HG03139 (cell line): ENCODE data around the gene RAD1.
"Not testable (repeated sequence)": the region's sequence is repeated elsewhere in the genome, so short reads cannot be mapped to it uniquely, and the experiment has no call there.

Source experiments
- ATAC-seq: cut with Tn5 transposase; IDR thresholded peaks from one replicate; pipeline ENCODE4 v1.9.1; 2021; ENCODE audit not compliant: unreplicated experiment

RAD1 gene

DNA sequence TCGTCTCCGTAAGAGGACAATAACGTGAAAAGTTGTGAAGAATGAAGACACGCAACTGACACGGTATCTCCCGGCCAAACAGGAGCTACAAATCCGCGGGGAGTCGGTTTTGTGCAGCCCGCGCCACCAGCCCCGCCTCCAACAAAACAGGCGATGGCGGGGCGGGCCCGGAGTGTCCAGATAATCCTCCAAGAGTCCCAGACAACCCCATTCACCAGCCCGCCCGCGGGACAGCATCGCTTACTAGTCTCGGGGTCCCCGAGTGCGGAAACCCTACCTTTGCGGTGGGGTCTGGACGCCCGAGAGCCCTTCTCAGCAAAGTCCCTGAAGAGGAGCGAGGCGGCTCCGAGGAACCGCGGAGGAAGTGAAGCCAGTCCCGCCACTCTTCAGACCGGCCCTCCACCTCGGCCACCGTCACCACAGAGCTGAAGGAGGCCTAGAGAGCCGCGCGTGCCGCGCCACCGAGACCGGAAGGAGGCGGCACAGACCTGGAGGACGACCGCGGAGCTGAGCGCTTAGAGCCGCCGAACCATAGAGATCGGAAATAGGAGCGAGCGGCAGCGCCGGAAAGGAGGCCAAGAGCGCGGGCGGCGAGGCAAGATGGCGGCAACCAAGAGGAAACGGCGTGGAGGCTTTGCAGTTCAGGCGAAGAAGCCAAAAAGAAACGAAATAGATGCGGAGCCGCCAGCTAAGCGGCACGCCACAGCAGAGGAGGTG lies at the start of gene RAD1, which contains the start of gene BRIX1:
Gene RAD1, minus strand, starts transcription at position 366 of the 717 bp plus-strand sequence. CDS start 612 bp downstream, outside the sequence.
Gene BRIX1, plus strand, starts transcription at position 573 of the 717 bp plus-strand sequence. Its CDS starts 28 bp downstream, at position 601.
- ATAC-seq = peak; percentile 99

DNA sequence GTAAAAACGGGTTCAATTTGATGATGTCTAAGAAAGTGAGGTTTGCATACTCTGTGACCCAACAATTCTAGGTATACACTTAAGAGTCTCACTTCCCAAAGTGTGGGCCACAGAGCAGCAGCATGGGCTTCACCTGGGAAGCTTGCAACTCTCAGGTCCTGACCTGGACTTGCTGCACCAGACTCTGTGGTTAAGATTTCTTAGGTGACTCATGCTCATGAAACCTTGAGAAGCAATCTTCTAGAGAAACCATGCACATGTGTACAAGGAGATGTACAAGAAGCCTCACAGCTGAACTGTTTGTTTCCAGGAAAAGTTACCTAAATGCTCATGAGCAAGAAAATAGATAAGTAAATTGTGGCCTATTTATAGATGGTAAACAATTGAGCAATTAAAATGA lies 44.0 kb upstream of the RAD1 start:
- ATAC-seq = peak; percentile 95

DNA sequence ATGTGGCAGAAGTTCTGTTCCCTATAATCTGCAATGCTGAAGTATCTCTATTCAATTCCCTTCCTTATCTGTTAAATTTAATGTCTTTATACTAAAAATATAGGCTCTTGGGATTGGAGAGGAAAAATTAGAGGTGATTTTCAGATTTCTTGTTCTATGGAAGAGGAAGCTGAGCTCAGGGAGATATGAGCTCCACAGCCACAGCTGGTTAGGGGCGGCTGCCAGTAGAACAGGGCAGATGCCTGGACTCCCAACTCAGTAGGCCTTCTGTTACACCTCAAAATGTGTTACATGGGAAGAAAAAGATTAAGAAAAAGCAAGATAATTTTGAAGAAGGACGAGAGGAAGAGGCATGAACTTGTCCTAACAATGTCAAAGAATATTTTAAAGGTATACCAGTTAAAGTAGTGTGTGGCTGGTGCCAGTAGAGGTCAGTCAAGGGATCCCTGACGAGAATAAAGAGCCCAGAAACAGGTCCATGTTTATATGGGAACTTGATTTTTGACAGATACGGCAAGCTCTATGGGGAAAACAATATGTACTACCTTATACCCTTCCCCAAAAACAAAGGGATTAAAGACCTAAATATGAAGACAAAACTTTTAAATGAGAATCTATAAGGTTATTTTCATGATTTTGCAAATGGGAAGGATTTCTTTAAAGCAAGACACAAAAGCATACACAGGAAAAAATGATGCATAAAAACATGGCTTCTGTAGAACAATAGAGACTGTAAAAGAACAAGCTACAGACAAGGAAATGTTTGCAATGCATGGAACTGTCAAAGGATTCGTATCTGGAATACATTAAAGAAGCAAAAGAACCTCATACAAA lies 42.8 kb upstream of the RAD1 start:
- no peak for ATAC-seq

DNA sequence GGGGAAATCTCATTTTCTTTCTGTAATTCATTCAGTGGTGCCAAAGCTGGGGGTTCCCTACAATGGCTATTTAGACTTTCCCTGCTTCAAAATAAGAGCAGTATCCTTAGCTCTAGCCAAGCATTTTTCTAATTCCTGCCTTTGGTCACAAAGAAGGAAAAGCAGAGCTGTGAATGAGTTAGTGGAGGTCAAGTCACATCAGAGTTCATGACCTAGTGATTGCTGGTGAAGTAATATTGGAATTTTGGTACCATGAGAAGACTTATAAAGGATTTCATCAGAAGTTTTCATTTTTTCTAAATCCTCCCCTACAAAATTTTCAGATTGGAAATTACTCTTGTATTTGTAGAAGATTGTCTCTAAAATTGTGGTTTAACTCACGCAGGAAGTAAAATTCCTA lies 42.0 kb upstream of the RAD1 start:
- ATAC-seq = no peak

GRCh38 chr5:34944460-34945047 lies 29.2 kb upstream of the RAD1 start:
- no peak for ATAC-seq

- ATAC-seq = no peak
Measured at GRCh38 chr5:34944044-34944443, 28.7 kb upstream of the RAD1 start.

DNA sequence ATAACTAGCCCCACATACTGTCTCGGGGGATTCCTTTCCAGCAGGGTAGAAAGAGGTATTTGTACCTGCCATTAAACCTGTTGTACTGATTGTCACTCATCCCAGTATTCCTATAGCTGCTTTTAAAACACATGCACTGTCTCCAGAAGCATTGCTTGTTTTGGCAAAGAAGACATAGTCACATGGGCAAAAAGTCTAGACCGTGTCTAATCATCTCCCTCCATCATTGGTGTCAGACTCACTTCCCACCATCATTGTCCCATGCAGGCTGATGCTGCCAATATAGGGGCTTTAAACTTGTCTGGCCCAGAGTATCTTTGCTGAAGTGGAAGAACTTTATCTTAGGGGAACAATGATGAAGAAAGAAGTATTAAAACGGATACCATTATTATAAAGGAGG lies 26.6 kb upstream of the RAD1 start:
- no peak for ATAC-seq

GRCh38 chr5:34932947-34933346 lies 17.6 kb upstream of the RAD1 start:
- no peak for ATAC-seq

DNA sequence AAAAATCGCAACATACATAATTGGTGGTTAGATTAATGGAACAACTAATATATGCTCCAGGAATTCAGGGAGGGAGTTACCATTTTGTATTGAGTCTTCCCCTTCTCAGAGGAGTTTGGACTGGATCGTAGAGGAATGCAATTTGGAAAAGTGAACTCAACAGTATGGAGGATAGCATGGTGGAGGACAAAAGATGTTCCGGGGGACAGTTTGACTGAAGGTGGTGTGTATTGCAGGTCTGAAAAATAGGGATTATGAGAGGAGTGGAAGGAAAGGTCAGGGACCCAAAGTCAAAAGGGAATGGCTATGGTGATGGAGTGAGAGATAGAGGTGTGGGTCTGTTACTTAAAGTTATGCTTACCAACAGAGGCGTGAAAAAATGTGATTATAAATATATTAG lies 15.6 kb upstream of the RAD1 start:
- no peak for ATAC-seq

GRCh38 chr5:34930462-34930844 lies 15.1 kb upstream of the RAD1 start:
- ATAC-seq = no peak

GRCh38 chr5:34929720-34930461 lies 14.6 kb upstream of the RAD1 start:
- ATAC-seq = peak; percentile 64

DNA sequence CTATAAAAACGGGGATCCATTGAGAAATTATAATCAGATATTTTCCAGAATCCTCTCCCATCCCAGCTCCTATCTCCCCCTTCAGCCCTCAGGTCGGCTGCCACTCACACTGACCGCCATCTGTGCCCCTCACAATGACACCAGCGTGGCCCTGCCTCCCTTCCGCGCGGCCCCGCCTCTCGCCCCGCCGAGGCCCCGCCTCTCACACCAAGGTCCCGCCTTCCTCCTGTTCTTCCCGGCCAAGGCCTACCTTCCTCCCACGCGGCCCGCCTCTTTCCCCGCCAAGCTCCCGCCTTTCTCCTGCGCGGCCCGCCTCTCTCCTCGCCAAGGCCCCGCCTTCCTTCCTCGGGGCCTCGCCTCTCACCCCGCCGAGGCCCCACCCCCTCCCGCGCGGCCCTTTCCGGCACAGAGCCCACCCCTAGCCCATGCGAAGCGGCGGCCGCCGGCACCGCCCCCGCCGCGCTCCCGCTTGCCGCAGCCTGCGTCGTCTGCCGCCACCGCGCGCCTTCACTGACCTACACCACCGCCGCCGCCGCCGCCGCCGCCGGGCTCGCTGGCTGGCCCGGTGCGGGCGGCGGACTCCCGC lies 13.9 kb upstream of the RAD1 start, which contains the start of gene DNAJC21:
Gene DNAJC21, plus strand, starts transcription at position 426 of the 586 bp plus-strand sequence. CDS start 261 bp downstream, outside the sequence.
- ATAC-seq = peak; percentile 89

DNA sequence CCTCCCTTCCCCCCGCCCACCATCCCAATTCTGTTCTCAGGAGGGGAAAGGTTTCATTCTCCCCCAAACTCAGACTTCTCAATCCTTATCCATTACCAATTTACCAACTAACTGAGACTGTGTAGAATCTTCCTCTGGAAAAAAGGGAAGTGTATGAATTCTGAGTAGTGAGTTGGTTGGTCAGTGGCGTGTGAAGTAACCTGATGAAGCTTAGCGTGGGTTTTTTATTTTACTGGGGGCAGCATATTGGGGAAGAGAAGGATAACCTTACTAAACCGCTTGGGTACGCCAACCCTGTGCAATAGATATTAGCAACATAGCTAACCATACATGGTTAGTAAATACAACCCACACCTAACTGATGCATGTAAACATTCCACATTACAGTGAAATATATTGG lies 13.0 kb upstream of the RAD1 start:
- ATAC-seq = no peak

GRCh38 chr5:34927785-34928184 lies 12.5 kb upstream of the RAD1 start:
- no peak for ATAC-seq

DNA sequence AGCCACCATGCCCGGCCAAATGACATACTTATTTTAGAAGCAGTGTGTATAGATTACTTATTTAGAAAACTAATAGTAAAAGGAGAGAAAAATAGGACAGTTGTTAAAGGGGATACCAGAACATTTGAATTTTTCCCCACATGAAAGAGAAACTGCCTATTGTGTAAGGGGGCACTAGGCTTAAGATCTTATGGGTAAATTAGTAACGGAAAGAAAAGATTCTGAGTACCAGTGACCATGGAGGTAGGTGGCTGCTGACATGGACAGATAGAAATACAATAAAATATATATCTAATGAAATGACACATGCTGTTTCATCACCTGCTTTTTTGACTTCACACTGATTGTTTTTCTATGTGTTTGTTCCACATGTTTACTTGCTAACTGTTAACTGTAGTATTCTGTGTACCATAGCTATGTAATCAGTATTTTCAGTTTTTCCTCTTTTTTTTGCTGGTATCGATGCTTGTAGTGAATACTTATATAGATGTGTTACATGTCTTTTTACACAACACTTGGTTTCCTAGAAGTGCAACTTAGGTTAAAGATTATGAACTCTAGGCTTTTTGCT lies 11.1 kb upstream of the RAD1 start:
- no peak for ATAC-seq

- ATAC-seq = no peak
Measured at GRCh38 chr5:34924462-34924765, 9.1 kb upstream of the RAD1 start.

DNA sequence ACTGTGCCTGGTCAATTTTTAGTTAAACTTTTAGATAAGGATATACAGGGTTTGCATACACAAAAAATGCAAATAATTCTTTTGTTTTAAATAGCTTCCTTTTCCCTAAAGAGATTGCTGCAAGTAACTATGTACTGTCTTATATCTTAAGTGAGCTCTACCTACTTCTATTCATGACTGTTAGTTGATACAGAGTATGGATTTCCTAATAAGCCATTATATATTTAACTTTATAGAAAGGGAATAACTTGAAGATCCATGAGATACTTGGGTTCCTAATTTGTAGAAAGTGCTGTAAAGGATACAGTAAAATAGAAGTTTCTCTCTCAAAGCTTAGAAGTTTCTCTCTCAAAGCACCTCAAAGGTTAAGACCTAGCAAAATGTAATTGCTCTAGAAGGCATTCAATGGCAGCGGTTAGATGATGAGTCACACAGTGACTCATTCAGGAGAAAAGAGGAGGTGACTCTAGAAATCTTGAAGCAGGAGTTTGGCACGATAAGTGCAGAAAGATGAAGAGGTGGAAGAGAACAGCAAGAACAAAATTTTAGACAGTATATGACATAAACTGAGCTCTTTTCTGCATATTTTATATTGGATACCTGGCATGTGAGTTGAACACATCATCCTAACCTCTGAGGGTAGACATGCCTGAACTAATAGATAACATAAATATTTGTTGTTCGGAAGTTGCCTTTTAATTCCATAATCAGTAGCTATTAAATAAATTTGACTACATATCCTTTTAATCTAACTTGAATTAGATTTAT lies 8.6 kb upstream of the RAD1 start:
- no peak for ATAC-seq

DNA sequence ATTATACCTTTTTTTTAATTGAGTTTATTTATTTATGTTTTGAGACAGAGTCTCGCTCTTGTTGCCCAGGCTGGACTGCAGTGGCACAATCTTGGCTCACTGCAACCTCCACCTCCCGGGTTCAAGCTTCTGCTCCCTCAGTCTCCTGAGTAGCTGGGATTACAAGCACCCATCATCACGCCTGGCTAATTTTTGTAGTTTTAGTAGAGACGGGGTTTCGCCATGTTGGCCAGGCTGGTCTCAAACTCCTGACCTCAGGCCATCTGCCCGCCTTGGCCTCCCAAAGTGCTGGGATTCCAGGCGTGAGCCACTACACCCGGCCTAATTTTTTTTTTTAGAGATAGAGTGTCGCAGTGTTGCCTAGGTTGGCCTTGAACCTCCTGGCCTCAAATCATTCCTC lies 8.0 kb upstream of the RAD1 start:
- ATAC-seq = not testable (repeated sequence)

DNA sequence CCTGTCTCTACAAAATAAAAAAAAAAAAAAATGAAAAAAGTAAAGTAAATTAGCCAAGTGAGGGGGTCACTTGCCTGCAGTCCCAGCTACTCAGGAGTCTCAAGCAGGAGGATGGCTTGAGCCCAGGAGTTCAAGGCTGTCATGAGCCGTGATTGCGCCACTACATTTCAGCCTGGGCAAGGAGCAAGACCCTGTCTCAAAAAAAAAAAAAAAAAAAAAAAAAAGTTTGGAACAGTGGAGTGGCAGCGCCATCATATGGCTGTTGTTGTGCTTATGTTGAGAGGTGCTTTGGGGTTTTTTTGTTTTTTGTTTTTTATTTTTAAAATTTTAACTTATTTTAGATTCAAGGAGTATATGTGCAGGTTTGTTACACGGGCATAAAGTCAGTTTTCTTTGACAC lies 3.8 kb upstream of the RAD1 start:
- no peak for ATAC-seq

DNA sequence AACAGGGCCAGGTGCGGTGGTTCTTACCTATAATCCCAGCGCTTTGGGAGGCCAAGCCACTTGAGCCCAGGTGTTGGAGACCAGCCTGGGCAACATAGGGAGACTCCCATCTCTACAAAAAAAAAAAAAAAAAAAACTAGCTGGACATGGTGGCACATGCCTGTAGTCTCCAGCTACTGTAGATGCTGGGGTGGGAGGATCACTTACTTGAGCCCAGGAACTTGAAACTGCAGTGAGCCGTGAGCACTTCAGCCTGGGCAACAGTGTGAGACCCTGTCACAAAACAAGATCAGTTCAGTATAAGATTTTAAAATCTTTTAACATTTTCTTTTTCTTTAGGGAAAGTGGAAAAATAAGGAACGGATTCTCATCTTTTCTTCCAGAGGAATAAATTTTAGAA lies 2.7 kb upstream of the RAD1 start:
- ATAC-seq = no peak
